Sciatic nerve (tissue), 2 donors: ENCODE data around the gene CSH1. TPM values are rescaled to one million over a fixed set of nuclear protein-coding genes. Genes with fewer than 3 reads are reported as not detected.
"Not testable (repeated sequence)": the region's sequence is repeated elsewhere in the genome, so short reads cannot be mapped to it uniquely, and the experiment has no call there.

Experiments used
- ATAC-seq: fragments of 200-7000 bp; cut with Tn5 transposase; one replicate; pipeline ENCODE4 v1.9.1; 2020; ENCODE audit warnings: mild to moderate bottlenecking, moderate library complexity
- DNase-seq: peaks from one replicate; pipeline ENCODE4 v3.0.0-alpha.2; 2020; ENCODE audit warnings: low spot score
- intact Hi-C: fragments of 100-400 bp; cut with DNase I; formaldehyde crosslinking; loops from one replicate; pipeline ENCODE4 v1.14.2; 2022
- total RNA-seq: library from RNA; stranded (reverse); fragmentation: NEBNext Ultra II Directional; extraction: Animal tissue kit (Norgen Biotek cat#: 25700); gene quantifications from one replicate; pipeline ENCODE4 v1.2.1, GENCODE V29; 2021
- donor health status: DM: no; HTN: no; CAD: no.
- donor health status: DM: no; HTN: no; CAD: no.

The CSH1 gene
- total RNA-seq, 1 donor from 2014 or later: not detected

GRCh38 chr17:63911041-63911635, 14.8 kb upstream of the CSH1 start, which contains the start of gene CSHL1:
CSHL1 (minus strand) TSS chr17:63911258; CDS start chr17:63911196, 62 bp downstream.
- ATAC-seq: no peak
- intact Hi-C loops: no loop called here
- DNase-seq: peak; percentile 56

GRCh38 chr17:63910096-63910495, 13.7 kb upstream of the CSH1 start:
- intact Hi-C loops: no loop called here

GRCh38 chr17:63909586-63909985, 13.2 kb upstream of the CSH1 start:
- DNase-seq, intact Hi-C loops, ATAC-seq: not testable (repeated sequence)

More at GRCh38 chr17:63910096-63910495, 13.7 kb upstream of the CSH1 start:
- ATAC-seq: no peak
- peak; percentile 45 for DNase-seq

GRCh38 chr17:63907161-63907778, 10.9 kb upstream of the CSH1 start:
- intact Hi-C loops: not testable (repeated sequence)
- DNase-seq (peak; percentile 52), ATAC-seq (peak; percentile 65)

- DNase-seq: peak; percentile 7
Observed at GRCh38 chr17:63904796-63905195, 8.4 kb upstream of the CSH1 start.

GRCh38 chr17:63903787-63904201, 7.4 kb upstream of the CSH1 start:
- DNase-seq, intact Hi-C loops, ATAC-seq: not testable (repeated sequence)

More at GRCh38 chr17:63904796-63905195, 8.4 kb upstream of the CSH1 start:
- ATAC-seq, intact Hi-C loops: not testable (repeated sequence)

GRCh38 chr17:63901971-63902370, 5.6 kb upstream of the CSH1 start:
- intact Hi-C loops, ATAC-seq, DNase-seq: not testable (repeated sequence)

- ATAC-seq (peak; percentile 44), DNase-seq (peak; percentile 32)
- intact Hi-C loops: not testable (repeated sequence)
Observed at GRCh38 chr17:63898899-63899798, 2.8 kb upstream of the CSH1 start.

- DNase-seq, ATAC-seq, intact Hi-C loops: not testable (repeated sequence)
Observed at GRCh38 chr17:63894821-63895220, 1.6 kb downstream of the CSH1 start.

GRCh38 chr17:63894021-63894420, 2.4 kb downstream of the CSH1 start:
- intact Hi-C loops, ATAC-seq, DNase-seq: not testable (repeated sequence)

- intact Hi-C loops, ATAC-seq, DNase-seq: not testable (repeated sequence)
Observed at GRCh38 chr17:63892316-63893037, 3.9 kb downstream of the CSH1 start.

GRCh38 chr17:63889026-63889848, 7.1 kb downstream of the CSH1 start:
- intact Hi-C loops, DNase-seq: not testable (repeated sequence)
- peak; percentile 85 for ATAC-seq

- ATAC-seq, intact Hi-C loops, DNase-seq: not testable (repeated sequence)
Observed at GRCh38 chr17:63885119-63885518, 11.3 kb downstream of the CSH1 start.

- ATAC-seq, DNase-seq, intact Hi-C loops: not testable (repeated sequence)
Observed at GRCh38 chr17:63882626-63883126, 13.7 kb downstream of the CSH1 start.

GRCh38 chr17:63881935-63882601, 14.3 kb downstream of the CSH1 start, which contains the start of gene GH2:
GH2 (minus strand) TSS chr17:63881944; CDS start chr17:63881801, 143 bp downstream.
- peak; percentile 60 for ATAC-seq
- no peak for DNase-seq
- intact Hi-C loops: no loop called here

- ATAC-seq, DNase-seq, intact Hi-C loops: not testable (repeated sequence)
Observed at GRCh38 chr17:63881337-63881736, 15.0 kb downstream of the CSH1 start.

- intact Hi-C loops: no loop called here
Observed at GRCh38 chr17:63880706-63881105, 15.7 kb downstream of the CSH1 start.

More at GRCh38 chr17:63880706-63881105, 15.7 kb downstream of the CSH1 start:
- DNase-seq: no peak
- ATAC-seq: no peak
